Muscle layer of colon (tissue), 2 donors: Measurements from ENCODE around the gene PIK3R6.

Experiments
- H3K27ac ChIP-seq: one replicate; pipeline ENCODE4 v1.7.0; 2013; ENCODE audit warnings: low read depth, mild to moderate bottlenecking, low read length, moderate library complexity
- H3K27me3 ChIP-seq, 2 donors: one replicate each; pipeline ENCODE4 v1.7.0; 2013; ENCODE audit warnings: low read length in 2 of 2, mild to moderate bottlenecking in 2 of 2; ENCODE audit not compliant: insufficient read depth in 2 of 2, control insufficient read depth in 1 of 2
- H3K36me3 ChIP-seq: one replicate; pipeline ENCODE4 v1.7.0; 2013; ENCODE audit warnings: mild to moderate bottlenecking, low read length; ENCODE audit not compliant: insufficient read depth
- H3K4me1 ChIP-seq: one replicate; pipeline ENCODE4 v1.7.0; 2013; ENCODE audit warnings: mild to moderate bottlenecking, low read length; ENCODE audit not compliant: insufficient read depth
- H3K4me3 ChIP-seq, 2 donors: one replicate each; pipeline ENCODE4 v1.7.0; 2013; ENCODE audit warnings: low read length in 2 of 2, low read depth in 1 of 2, mild to moderate bottlenecking in 1 of 2, moderate library complexity in 1 of 2
- H3K9ac ChIP-seq: one replicate; pipeline ENCODE4 v1.7.0; 2013; ENCODE audit warnings: low read length
- H3K9me3 ChIP-seq: one replicate; pipeline ENCODE4 v1.7.0; 2013; ENCODE audit warnings: mild to moderate bottlenecking, low read length
- donor health status: abdominal sarcoma.
- donor health status: Adenocarcinoma of cecum.

The PIK3R6 gene

GRCh38 chr17:8867361-8867981, at the start of gene PIK3R6:
Gene PIK3R6, minus strand, starts transcription at chr17:8867674. Its CDS starts 17,880 bp downstream, at chr17:8849794.
- Histone ChIP-seq H3K27me3 (no peaks in the 10 kb centered on the region), H3K9me3 (no peaks in the 10 kb centered on the region), H3K9ac (no peak within 1 kb of the TSS), H3K36me3 (no peaks in the 10 kb centered on the region), H3K27ac (no peak within 1 kb of the TSS), H3K4me3 (no peak within 1 kb of the TSS), H3K4me1 (no peaks in the 10 kb centered on the region)

DNA sequence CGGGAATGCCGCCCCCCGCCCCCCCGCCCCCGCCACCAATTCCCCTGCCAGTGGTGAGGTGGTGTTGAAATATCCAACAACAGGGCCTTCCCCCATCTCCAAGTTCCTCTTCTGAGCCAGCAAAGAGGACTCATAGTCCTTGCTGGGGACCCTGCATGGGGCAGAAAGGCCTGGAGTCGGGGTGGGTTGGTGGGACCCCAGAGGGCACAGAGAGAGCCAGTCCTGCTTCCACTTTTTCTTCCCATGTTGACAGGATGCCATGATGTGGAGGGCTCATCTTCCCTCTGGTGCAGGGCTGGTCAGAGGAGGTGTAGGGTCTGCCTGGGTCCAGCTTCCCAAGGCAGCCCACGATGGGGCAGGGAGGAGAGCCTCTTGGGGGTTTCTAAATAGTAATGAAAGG, 49.0 kb upstream of the PIK3R6 start:
- Histone ChIP-seq H3K36me3 (no peaks in the 10 kb centered on the region), H3K9ac (no peak overlapping the region), H3K9me3 (no peaks in the 10 kb centered on the region), H3K4me3 (no peak overlapping the region), H3K27me3 (peaks cover 0 to 4% of the 10 kb centered on the region in 2 donors), H3K4me1 (no peaks in the 10 kb centered on the region), H3K27ac (no peak overlapping the region)

- H3K36me3 ChIP-seq, result no peaks in the 10 kb centered on the region
- no peaks in the 10 kb centered on the region for H3K9me3 ChIP-seq
- H3K27ac ChIP-seq, result no peak overlapping the region
- no peak overlapping the region for H3K9ac ChIP-seq
- peaks cover 0 to 4% of the 10 kb centered on the region in 2 donors for H3K27me3 ChIP-seq
- H3K4me1 ChIP-seq, result no peaks in the 10 kb centered on the region
- no peak overlapping the region for H3K4me3 ChIP-seq
Measured at GRCh38 chr17:8914554-8914953, 47.1 kb upstream of the PIK3R6 start.

- Histone ChIP-seq H3K36me3 (no peaks in the 10 kb centered on the region), H3K4me1 (no peaks in the 10 kb centered on the region), H3K27ac (no peak overlapping the region), H3K9ac (no peak overlapping the region), H3K9me3 (no peaks in the 10 kb centered on the region), H3K27me3 (peaks cover 0 to 4% of the 10 kb centered on the region in 2 donors), H3K4me3 (no peak overlapping the region)
Measured at GRCh38 chr17:8913879-8914278, 46.4 kb upstream of the PIK3R6 start.

DNA sequence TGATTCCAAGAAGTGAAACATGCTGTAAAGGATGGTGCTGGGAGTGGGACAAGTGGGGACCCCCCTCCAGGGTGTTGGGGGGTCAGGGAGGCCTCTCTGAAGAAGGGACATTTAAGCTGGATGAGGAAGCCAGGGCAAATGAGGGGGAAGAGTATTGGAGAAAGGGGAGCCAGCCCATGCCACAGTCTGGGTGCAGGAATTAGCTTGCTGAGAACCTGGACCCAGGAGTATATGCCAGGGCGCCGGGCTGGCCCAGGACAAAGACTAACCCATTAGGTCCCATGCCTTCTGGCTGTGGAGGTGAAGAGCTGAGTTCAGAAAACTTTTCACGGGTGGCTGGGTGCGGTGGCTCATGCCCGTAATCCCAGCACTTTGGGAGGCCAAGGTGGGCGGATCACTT, 45.6 kb upstream of the PIK3R6 start:
- no peak overlapping the region for H3K9ac ChIP-seq
- H3K27me3 ChIP-seq, result peaks cover 0 to 4% of the 10 kb centered on the region in 2 donors
- no peak overlapping the region for H3K27ac ChIP-seq
- H3K4me1 ChIP-seq, result no peaks in the 10 kb centered on the region
- no peak overlapping the region for H3K4me3 ChIP-seq
- H3K36me3 ChIP-seq, result no peaks in the 10 kb centered on the region
- no peaks in the 10 kb centered on the region for H3K9me3 ChIP-seq

GRCh38 chr17:8912084-8912981, 44.9 kb upstream of the PIK3R6 start:
- no peak overlapping the region for H3K27ac ChIP-seq
- peaks cover 0 to 4% of the 10 kb centered on the region in 2 donors for H3K27me3 ChIP-seq
- H3K4me1 ChIP-seq, result no peaks in the 10 kb centered on the region
- H3K4me3 ChIP-seq, result no peak overlapping the region
- H3K9ac ChIP-seq, result no peak overlapping the region
- H3K36me3 ChIP-seq, result no peaks in the 10 kb centered on the region
- no peaks in the 10 kb centered on the region for H3K9me3 ChIP-seq

DNA sequence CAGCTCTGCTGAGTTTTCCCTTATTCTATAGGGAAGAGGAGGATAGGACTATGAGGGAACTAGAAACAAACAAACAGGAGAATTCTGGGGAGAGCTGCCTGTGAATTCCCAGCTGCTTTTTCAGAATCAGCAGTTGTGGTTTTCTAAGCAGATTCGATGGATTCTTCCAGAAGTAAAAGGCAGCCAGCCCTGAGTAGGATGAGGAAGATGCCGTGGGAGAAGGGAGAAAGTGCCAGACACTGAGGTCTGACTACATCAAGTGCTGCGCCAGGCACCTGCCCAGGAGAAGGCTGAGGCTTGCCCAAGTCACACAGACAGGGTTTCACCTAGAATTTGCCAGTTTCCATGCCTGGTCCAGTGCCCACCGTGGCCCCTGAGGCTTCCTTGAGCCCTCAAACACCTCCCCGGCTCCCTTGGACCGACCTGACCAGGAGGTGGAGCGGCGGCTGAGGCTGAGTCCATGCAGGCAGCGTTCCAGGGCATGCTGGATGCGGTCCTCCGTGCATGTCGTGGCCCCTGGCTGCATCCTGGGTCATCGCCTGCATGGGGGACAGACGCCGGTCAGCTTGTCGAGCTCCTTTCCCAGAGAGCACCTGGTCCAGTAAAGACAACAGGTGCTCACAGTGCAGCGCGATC, 43.6 kb upstream of the PIK3R6 start:
- Histone ChIP-seq H3K27ac (no peak overlapping the region), H3K27me3 (peaks cover 0 to 4% of the 10 kb centered on the region in 2 donors), H3K9me3 (no peaks in the 10 kb centered on the region), H3K36me3 (no peaks in the 10 kb centered on the region), H3K9ac (no peak overlapping the region), H3K4me3 (no peak overlapping the region), H3K4me1 (no peaks in the 10 kb centered on the region)

DNA sequence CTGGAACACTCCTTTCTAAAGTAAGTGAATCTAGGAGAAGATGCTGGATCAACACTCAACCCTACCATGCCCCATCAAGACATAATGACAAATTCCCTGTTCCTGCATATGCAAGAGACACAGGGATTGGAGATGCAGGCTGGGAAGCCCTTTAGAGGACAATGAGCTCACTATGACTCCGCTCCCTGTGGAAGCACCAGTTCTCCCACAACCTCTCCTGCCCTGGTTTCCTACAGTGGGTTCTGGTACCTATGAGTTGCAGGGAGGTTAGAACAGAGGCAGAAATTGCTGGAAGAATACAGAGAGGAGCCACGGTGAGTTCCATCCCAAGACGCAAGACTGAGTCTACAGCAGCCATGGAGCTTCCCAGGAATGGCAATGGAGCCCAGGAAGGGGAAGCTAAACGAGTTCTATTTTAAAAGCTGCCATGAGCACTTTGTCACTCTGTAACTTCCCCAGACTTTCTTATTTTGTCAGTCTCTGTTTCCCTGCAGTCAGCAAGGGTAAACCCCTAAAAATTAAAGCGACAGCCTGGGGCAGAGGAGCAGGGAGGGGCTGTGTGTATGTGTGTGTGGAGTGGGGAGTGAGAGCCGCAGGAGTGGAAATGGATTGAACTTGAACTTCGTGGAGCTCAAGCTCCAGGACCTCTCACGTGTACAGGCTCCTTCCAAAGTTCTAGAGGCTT, 42.3 kb upstream of the PIK3R6 start:
- peaks cover 0 to 4% of the 10 kb centered on the region in 2 donors for H3K27me3 ChIP-seq
- H3K27ac ChIP-seq, result no peak overlapping the region
- H3K4me1 ChIP-seq, result no peaks in the 10 kb centered on the region

DNA sequence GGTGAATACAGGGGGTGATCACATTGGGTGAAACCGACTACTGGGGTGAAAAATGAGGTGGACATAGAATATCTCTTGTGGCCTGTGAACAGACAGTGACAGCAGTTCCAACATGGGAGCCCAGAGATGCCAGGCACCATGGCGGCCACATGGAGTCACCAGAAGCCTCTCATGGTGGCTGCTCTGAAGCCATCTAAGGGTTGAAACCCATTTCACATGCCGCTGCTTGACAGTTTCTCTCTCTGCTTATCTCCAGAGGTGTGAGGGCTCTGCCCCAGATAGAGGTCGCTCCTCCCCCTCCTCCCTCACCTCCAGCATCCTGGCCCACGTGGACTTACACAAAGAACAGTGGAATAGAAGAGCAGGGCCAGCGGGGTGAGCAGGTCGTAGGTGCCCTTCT, 37.9 kb upstream of the PIK3R6 start:
- Histone ChIP-seq H3K9me3 (no peaks in the 10 kb centered on the region), H3K4me3 (no peak overlapping the region), H3K4me1 (no peaks in the 10 kb centered on the region), H3K27me3 (no peaks in the 10 kb centered on the region), H3K36me3 (no peaks in the 10 kb centered on the region), H3K9ac (no peak overlapping the region), H3K27ac (no peak overlapping the region)

More for the DNA sequence above, 42.3 kb upstream of the PIK3R6 start:
- H3K9ac ChIP-seq, result no peak overlapping the region
- H3K4me3 ChIP-seq, result no peak overlapping the region
- no peaks in the 10 kb centered on the region for H3K9me3 ChIP-seq
- no peaks in the 10 kb centered on the region for H3K36me3 ChIP-seq

- no peaks in the 10 kb centered on the region for H3K27me3 ChIP-seq
- H3K9ac ChIP-seq, result no peak overlapping the region
- no peaks in the 10 kb centered on the region for H3K36me3 ChIP-seq
- H3K4me3 ChIP-seq, result no peak overlapping the region
- no peaks in the 10 kb centered on the region for H3K9me3 ChIP-seq
- no peak overlapping the region for H3K27ac ChIP-seq
- H3K4me1 ChIP-seq, result no peaks in the 10 kb centered on the region
Measured at GRCh38 chr17:8904686-8905085, 37.2 kb upstream of the PIK3R6 start.

DNA sequence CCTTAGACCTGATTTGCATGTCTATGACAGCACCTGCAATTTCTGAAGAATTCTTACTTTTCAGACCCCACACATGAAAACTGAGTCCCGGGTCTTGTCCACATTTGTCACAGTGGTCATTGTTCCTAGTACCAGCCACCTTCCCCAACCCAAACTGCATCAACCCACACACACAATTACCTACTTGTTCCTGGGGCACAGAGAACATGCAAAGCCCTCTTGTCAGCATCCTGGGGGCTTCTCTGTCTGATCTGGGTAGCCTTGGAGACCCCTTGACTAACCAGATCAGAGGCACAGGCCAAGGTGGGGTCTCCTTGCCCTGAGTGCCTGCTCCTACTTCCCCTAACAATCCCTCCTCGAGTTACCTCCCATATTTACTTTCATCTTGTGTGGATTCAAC, 36.7 kb upstream of the PIK3R6 start:
- H3K4me1 ChIP-seq, result no peaks in the 10 kb centered on the region
- H3K9me3 ChIP-seq, result no peaks in the 10 kb centered on the region
- no peak overlapping the region for H3K4me3 ChIP-seq
- no peaks in the 10 kb centered on the region for H3K36me3 ChIP-seq
- no peak overlapping the region for H3K9ac ChIP-seq
- H3K27me3 ChIP-seq, result no peaks in the 10 kb centered on the region
- H3K27ac ChIP-seq, result no peak overlapping the region
